Measurements from ENCODE around the gene ELL2. TPM values are rescaled to one million over a fixed set of nuclear protein-coding genes. Genes with fewer than 3 reads are reported as not detected.

The ELL2 gene
- total RNA-seq, 1 donor from 2014 or later: 14.2 TPM

DNA sequence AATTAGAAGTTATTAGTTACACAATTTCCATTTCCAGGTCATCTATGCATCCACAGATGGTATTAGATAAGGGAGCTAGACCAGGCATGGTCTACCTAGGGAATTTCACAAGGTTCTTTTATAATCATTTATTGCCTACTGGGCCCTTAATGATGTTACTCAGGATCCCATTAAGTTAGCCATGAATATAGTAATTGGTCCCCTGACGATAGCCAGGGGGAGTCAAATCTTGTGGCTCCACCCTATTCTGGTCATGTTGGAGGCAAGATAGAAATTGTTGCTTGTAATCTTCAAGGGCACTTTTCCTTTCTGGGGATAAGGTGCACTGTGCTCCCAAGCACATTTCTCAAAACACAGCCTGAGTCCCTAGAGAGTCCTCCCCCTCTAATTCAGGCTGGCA is 14.1 kb upstream of the ELL2 start:
- H3K4me3 ChIP-seq: no peak overlapping the region
- no peaks in the 10 kb centered on the region for H3K27me3 Mint-ChIP-seq (ENCODE audit: insufficient read depth, low read depth)
- H3K4me1 ChIP-seq: no peaks in the 10 kb centered on the region
- H3K9me3 Mint-ChIP-seq: no peaks in the 10 kb centered on the region
- no peaks in the 10 kb centered on the region for H3K9me3 ChIP-seq (ENCODE audit: low read depth)
- no peaks in the 10 kb centered on the region for H3K4me1 Mint-ChIP-seq
- no peak overlapping the region for H3K27ac Mint-ChIP-seq
- no peaks in the 10 kb centered on the region for H4K20me1 ChIP-seq (ENCODE audit: low read depth)
- TF ChIP-seq EZH2phosphoT487 (IDR thresholded peaks at IDR 0.05) (no peak), EZH2 (IDR thresholded peaks at IDR 0.05) (no peak)
- TF ChIP-seq, protein P1, sequence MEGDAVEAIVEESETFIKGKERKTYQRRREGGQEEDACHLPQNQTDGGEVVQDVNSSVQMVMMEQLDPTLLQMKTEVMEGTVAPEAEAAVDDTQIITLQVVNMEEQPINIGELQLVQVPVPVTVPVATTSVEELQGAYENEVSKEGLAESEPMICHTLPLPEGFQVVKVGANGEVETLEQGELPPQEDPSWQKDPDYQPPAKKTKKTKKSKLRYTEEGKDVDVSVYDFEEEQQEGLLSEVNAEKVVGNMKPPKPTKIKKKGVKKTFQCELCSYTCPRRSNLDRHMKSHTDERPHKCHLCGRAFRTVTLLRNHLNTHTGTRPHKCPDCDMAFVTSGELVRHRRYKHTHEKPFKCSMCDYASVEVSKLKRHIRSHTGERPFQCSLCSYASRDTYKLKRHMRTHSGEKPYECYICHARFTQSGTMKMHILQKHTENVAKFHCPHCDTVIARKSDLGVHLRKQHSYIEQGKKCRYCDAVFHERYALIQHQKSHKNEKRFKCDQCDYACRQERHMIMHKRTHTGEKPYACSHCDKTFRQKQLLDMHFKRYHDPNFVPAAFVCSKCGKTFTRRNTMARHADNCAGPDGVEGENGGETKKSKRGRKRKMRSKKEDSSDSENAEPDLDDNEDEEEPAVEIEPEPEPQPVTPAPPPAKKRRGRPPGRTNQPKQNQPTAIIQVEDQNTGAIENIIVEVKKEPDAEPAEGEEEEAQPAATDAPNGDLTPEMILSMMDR (IDR thresholded peaks at IDR 0.05): no peak
- no peak overlapping the region for H3K9ac ChIP-seq
- no peak overlapping the region for H3K4me3 Mint-ChIP-seq
- H3K27ac ChIP-seq: no peak overlapping the region
- DNase-seq (ENCODE audit: low spot score): no peak
- no peaks in the 10 kb centered on the region for H3K36me3 Mint-ChIP-seq
- no peaks in the 10 kb centered on the region for H3K79me2 ChIP-seq (ENCODE audit: low read depth)
- H3K4me2 ChIP-seq: no peak overlapping the region
- no peak overlapping the region for H2AFZ ChIP-seq (replicated peaks)
- no peaks in the 10 kb centered on the region for H3K27me3 ChIP-seq
- H3F3A ChIP-seq (ENCODE audit: low read depth): no peaks in the 10 kb centered on the region
- H3K36me3 ChIP-seq: no peaks in the 10 kb centered on the region

DNA sequence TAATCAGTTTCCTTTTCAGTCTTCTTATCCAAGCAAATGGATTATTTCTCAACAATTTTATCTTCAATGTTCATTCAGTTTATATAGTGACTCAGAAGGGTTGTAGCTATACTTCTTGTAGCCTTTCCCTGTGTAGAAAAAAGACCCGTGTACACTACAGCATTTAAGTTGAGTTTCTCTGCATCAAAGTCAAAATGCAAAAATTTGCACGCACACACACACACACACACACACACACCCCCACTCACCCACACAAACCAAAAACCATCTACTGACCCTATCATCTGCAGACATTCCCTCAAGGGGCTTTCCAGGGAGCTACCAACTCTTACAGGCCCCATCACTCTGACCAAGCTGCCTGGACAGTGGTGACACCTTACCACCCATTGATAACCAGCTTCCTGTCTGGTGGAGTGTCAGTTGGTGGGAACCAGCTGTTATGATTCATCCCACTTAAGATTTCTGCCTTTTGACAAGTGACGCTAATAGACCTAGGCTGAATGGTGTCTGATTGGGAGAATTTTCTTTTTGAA is 12.2 kb upstream of the ELL2 start:
- H4K20me1 ChIP-seq (ENCODE audit: low read depth): no peaks in the 10 kb centered on the region
- no peak overlapping the region for H3K4me3 ChIP-seq
- Mint-ChIP-seq H3K27me3 (ENCODE audit: insufficient read depth, low read depth) (no peaks in the 10 kb centered on the region), H3K27ac (no peak overlapping the region), H3K36me3 (no peaks in the 10 kb centered on the region), H3K4me1 (no peaks in the 10 kb centered on the region), H3K4me3 (no peak overlapping the region), H3K9me3 (peaks cover 2% of the 10 kb centered on the region)
- H2AFZ ChIP-seq (replicated peaks): no peak overlapping the region
- H3K79me2 ChIP-seq (ENCODE audit: low read depth): no peaks in the 10 kb centered on the region
- no peaks in the 10 kb centered on the region for H3K4me1 ChIP-seq
- H3F3A ChIP-seq (ENCODE audit: low read depth): no peaks in the 10 kb centered on the region
- no peaks in the 10 kb centered on the region for H3K36me3 ChIP-seq
- no peak overlapping the region for H3K27ac ChIP-seq
- H3K27me3 ChIP-seq: no peaks in the 10 kb centered on the region
- no peak for DNase-seq (ENCODE audit: low spot score)
- no peak overlapping the region for H3K4me2 ChIP-seq
- no peak overlapping the region for H3K9ac ChIP-seq
- H3K9me3 ChIP-seq (ENCODE audit: low read depth): no peaks in the 10 kb centered on the region
- no peak for TF ChIP-seq EZH2 (IDR thresholded peaks at IDR 0.05)
- TF ChIP-seq EZH2phosphoT487 (IDR thresholded peaks at IDR 0.05): no peak
- TF ChIP-seq, protein P1 (IDR thresholded peaks at IDR 0.05): no peak

DNA sequence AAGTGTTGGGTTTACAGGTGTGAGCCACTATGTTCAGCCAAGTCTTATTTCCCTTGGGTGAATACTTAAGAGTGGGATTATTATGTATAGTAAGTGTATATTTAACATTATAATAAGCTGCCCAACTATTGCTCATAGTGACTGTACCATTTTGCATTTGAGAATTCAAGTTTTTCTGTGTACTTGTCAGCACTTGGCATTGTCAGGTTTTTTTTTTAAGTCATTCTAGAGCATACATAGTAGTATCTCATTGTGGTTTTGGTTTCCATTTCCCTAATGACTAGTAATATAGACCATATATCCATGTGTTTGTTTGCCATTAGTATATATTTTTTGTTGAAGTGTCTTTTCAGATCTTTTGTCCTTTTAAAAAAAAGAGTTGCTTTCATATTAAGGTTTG is 10.5 kb upstream of the ELL2 start:
- no peak overlapping the region for H3K4me3 Mint-ChIP-seq
- Histone ChIP-seq H3K9me3 (ENCODE audit: low read depth) (no peaks in the 10 kb centered on the region), H3K9ac (no peak overlapping the region), H4K20me1 (ENCODE audit: low read depth) (no peaks in the 10 kb centered on the region), H3K27ac (no peak overlapping the region), H3K4me1 (no peaks in the 10 kb centered on the region), H3F3A (ENCODE audit: low read depth) (no peaks in the 10 kb centered on the region), H3K36me3 (no peaks in the 10 kb centered on the region), H3K4me2 (no peak overlapping the region), H3K4me3 (no peak overlapping the region), H3K27me3 (no peaks in the 10 kb centered on the region), H3K79me2 (ENCODE audit: low read depth) (no peaks in the 10 kb centered on the region), H2AFZ (replicated peaks) (no peak overlapping the region)
- H3K27ac Mint-ChIP-seq: no peak overlapping the region
- H3K4me1 Mint-ChIP-seq: no peaks in the 10 kb centered on the region
- peaks cover 2% of the 10 kb centered on the region for H3K9me3 Mint-ChIP-seq
- no peak for DNase-seq (ENCODE audit: low spot score)
- no peaks in the 10 kb centered on the region for H3K36me3 Mint-ChIP-seq
- H3K27me3 Mint-ChIP-seq (ENCODE audit: insufficient read depth, low read depth): no peaks in the 10 kb centered on the region
- TF ChIP-seq EZH2phosphoT487 (IDR thresholded peaks at IDR 0.05) (no peak), EZH2 (IDR thresholded peaks at IDR 0.05) (no peak)
- TF ChIP-seq, protein P1 (IDR thresholded peaks at IDR 0.05): no peak

Measured in neural progenitor cell (in vitro differentiated cells).